SU-DHL-6 (cell line): Measurements from ENCODE around the gene CFDP1.
"Not testable (repeated sequence)": the region's sequence is repeated elsewhere in the genome, so short reads cannot be mapped to it uniquely, and the experiment has no call there.

Experiments
- H2AFZ ChIP-seq: fragments of 200-600 bp; sonication (generic); 2 replicates; pipeline ENCODE4 v1.6.1; 2014; ENCODE audit warnings: low read depth, mild to moderate bottlenecking, moderate library complexity, mixed read lengths, antibody characterized with exemption, low read length; ENCODE audit not compliant: severe bottlenecking
- H3F3A ChIP-seq: fragments of 200-600 bp; shearing (Covaris generic); 2 replicates; pipeline ENCODE4 v1.6.0; 2016; ENCODE audit warnings: antibody characterized with exemption, mild to moderate bottlenecking; ENCODE audit not compliant: insufficient read depth
- H3K27ac ChIP-seq: fragments of 200-600 bp; sonication (generic); 2 replicates; pipeline ENCODE4 v1.5.1; 2016; ENCODE audit warnings: low read depth, mild to moderate bottlenecking, low read length, moderate library complexity, mixed read lengths
- H3K27me3 ChIP-seq: fragments of 200-600 bp; sonication (generic), shearing (Covaris generic); 2 replicates; pipeline ENCODE4 v1.6.0; 2014; ENCODE audit warnings: mild to moderate bottlenecking, low read length
- H3K36me3 ChIP-seq: fragments of 200-600 bp; sonication (generic); 2 replicates; pipeline ENCODE4 v1.6.1; 2014; ENCODE audit warnings: mild to moderate bottlenecking, low read length, mixed read lengths
- H3K4me2 ChIP-seq: fragments of 300-600, 200-600 bp; shearing (Covaris generic), sonication (generic); 2 replicates; pipeline ENCODE4 v1.6.0; 2014; ENCODE audit warnings: low read length, low read depth, mild to moderate bottlenecking; ENCODE audit not compliant: poor library complexity, severe bottlenecking
- H3K4me3 ChIP-seq: fragments of 200-600 bp; sonication (generic); 2 replicates; pipeline ENCODE4 v1.5.1; 2014; ENCODE audit warnings: antibody characterized with exemption, low read length, mild to moderate bottlenecking, mixed read lengths; ENCODE audit not compliant: insufficient read depth, poor library complexity, severe bottlenecking
- H3K79me2 ChIP-seq: fragments of 200-600 bp; sonication (generic); 2 replicates; pipeline ENCODE4 v1.6.1; 2014; ENCODE audit warnings: mild to moderate bottlenecking, low read length, moderate library complexity; ENCODE audit not compliant: insufficient read depth
- H3K9ac ChIP-seq: fragments of 200-600 bp; sonication (generic); 2 replicates; pipeline ENCODE4 v1.7.0; 2014; ENCODE audit warnings: mild to moderate bottlenecking, low read length
- H3K9me2 ChIP-seq: fragments of 200-600 bp; sonication (generic); replicated peaks from 2 replicates; pipeline ENCODE4 v1.6.1; 2014; ENCODE audit warnings: low read length; ENCODE audit not compliant: insufficient read depth
- H3K9me3 ChIP-seq: fragments of 200-600 bp; sonication (generic); 2 replicates; pipeline ENCODE4 v1.6.1; 2014; ENCODE audit warnings: low read length, mixed read lengths; ENCODE audit not compliant: insufficient read depth
- H4K20me1 ChIP-seq: fragments of 200-600 bp; sonication (generic); 2 replicates; pipeline ENCODE4 v1.6.1; 2014; ENCODE audit warnings: low read depth, mild to moderate bottlenecking, antibody characterized with exemption, low read length, moderate library complexity, mixed read lengths
- EZH2phosphoT487 ChIP-seq: fragments of 200-600 bp; sonication (generic), shearing (Covaris generic); conservative IDR thresholded peaks from 2 replicates; pipeline ENCODE4 v1.6.1; 2018; ENCODE audit warnings: mild to moderate bottlenecking, antibody characterized with exemption, low read length, moderate library complexity, mixed read lengths
- TF ChIP-seq, protein P1 (sequence below): fragments of 200-600 bp; sonication (generic); IDR thresholded peaks from one replicate; pipeline ENCODE4 v1.5.1; 2017; ENCODE audit warnings: antibody characterized with exemption, mild to moderate bottlenecking, low read length, moderate library complexity; ENCODE audit not compliant: insufficient read depth, poor library complexity, severe bottlenecking

CFDP1 gene

DNA sequence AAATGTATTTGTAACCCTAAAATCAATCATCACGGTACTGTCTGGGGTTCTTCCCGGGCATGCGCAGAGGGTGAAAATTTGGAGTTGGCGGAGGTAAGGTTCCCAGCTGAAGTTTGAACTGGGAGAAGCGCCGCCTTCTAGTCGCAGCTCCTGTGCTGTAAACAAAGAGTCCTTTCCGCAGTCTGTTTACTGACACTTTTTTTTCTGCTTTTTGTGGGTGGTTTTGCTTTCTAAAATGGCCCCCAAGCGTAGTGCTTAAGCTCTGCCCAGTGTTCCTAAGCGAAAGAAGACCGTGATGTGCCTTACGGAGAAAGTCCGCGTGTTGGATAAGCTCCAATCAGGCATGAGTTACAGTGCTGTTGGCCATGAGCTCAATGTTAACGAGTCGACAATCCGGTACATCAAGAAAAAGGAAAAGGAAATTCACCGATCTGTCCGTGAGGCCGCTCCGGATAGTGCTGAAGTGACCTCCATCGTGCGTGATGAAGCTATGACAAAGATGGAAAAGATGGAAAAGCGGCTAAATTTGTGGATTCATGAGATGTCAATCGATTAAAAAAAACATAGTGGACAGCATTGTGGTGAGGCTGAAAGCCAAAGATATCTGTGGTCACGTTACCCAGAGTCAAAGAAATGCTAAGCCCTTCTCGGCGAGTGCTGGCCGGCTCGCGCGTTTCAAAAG lies 570 bp upstream of the CFDP1 start:
- H3K36me3 ChIP-seq = no peaks in the 10 kb centered on the region
- H3K27ac ChIP-seq = peak overlapping the region; percentile 64

GRCh38 chr16:75429621-75430403 lies 3.5 kb downstream of the CFDP1 start:
- no peak overlapping the region for H3K9ac ChIP-seq
- H4K20me1 ChIP-seq = no peaks in the 10 kb centered on the region
- no peaks in the 10 kb centered on the region for H3K27me3 ChIP-seq
- H3K79me2 ChIP-seq = peaks cover 65% of the 10 kb centered on the region
- no peaks in the 10 kb centered on the region for H3K9me3 ChIP-seq
- H3K36me3 ChIP-seq = no peaks in the 10 kb centered on the region
- H3K4me3 ChIP-seq = no peak overlapping the region
- no peaks in the 10 kb centered on the region for H3K9me2 ChIP-seq
- peaks cover 9% of the 10 kb centered on the region for H3F3A ChIP-seq
- H3K27ac ChIP-seq = no peak overlapping the region
- TF ChIP-seq, protein P1, sequence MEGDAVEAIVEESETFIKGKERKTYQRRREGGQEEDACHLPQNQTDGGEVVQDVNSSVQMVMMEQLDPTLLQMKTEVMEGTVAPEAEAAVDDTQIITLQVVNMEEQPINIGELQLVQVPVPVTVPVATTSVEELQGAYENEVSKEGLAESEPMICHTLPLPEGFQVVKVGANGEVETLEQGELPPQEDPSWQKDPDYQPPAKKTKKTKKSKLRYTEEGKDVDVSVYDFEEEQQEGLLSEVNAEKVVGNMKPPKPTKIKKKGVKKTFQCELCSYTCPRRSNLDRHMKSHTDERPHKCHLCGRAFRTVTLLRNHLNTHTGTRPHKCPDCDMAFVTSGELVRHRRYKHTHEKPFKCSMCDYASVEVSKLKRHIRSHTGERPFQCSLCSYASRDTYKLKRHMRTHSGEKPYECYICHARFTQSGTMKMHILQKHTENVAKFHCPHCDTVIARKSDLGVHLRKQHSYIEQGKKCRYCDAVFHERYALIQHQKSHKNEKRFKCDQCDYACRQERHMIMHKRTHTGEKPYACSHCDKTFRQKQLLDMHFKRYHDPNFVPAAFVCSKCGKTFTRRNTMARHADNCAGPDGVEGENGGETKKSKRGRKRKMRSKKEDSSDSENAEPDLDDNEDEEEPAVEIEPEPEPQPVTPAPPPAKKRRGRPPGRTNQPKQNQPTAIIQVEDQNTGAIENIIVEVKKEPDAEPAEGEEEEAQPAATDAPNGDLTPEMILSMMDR = no peak
- no peak for TF ChIP-seq EZH2phosphoT487
- no peak overlapping the region for H2AFZ ChIP-seq
- no peak overlapping the region for H3K4me2 ChIP-seq

More for the DNA sequence above, 570 bp upstream of the CFDP1 start:
- Histone ChIP-seq H4K20me1 (no peaks in the 10 kb centered on the region), H3K27me3 (no peaks in the 10 kb centered on the region), H3K4me3 (peak overlapping the region; percentile 92), H3K9me2 (no peaks in the 10 kb centered on the region), H3K4me2 (peak overlapping the region; percentile 97), H3K9me3 (no peaks in the 10 kb centered on the region), H3K79me2 (peaks cover 28% of the 10 kb centered on the region), H3F3A (peaks cover 14% of the 10 kb centered on the region), H2AFZ (peak overlapping the region; percentile 99), H3K9ac (peak overlapping the region; percentile 70)
- no peak for TF ChIP-seq EZH2phosphoT487
- TF ChIP-seq, protein P1 = no peak

DNA sequence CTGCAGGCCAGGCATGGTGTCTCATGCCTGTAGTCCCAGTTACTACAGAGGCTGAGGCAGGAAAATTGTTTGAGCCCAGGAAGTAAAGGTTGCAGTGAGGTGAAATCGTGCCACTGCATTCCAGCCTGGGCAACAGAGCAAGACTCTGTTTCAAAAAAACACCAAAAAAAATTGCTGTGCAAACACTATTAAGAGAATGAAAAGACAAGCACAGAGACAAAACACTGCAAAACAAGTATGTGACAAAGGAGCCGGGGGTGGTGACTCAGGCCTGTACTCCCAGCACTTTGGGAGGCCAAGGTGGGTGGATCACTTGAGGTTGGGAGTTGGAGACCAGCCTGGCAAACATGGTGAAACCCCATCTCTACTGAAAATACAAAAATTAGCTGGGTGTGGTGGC lies 6.8 kb downstream of the CFDP1 start:
- H3K27ac ChIP-seq, H3K36me3 ChIP-seq, H3K27me3 ChIP-seq, H3K9ac ChIP-seq, H2AFZ ChIP-seq, H3K9me3 ChIP-seq, H3K4me3 ChIP-seq, H3K9me2 ChIP-seq, H3F3A ChIP-seq, H3K4me2 ChIP-seq, H4K20me1 ChIP-seq: not testable (repeated sequence)
- H3K79me2 ChIP-seq = peaks cover 79% of the 10 kb centered on the region

- H3K36me3 ChIP-seq, H3K4me2 ChIP-seq, H3K9me3 ChIP-seq, H3K4me3 ChIP-seq, H2AFZ ChIP-seq, H3K9me2 ChIP-seq, H3K27me3 ChIP-seq, H3K9ac ChIP-seq, H4K20me1 ChIP-seq, H3F3A ChIP-seq, H3K27ac ChIP-seq: not testable (repeated sequence)
- H3K79me2 ChIP-seq = peaks cover 86% of the 10 kb centered on the region
These were observed 9.1 kb downstream of the CFDP1 start for GRCh38 chr16:75424105-75424762.
